NCI-H2107 treated with DMSO at 0.1 percent for 48 hours (cell line): ENCODE results near the gene NEDD4L.
"Not testable (repeated sequence)": the region's sequence is repeated elsewhere in the genome, so short reads cannot be mapped to it uniquely, and the experiment has no call there.

Experiments
- DNase-seq: peaks from one replicate; lab custom pipeline; 2025; ENCODE audit not compliant: unreplicated experiment; lab: John Stamatoyannopoulos, UW

Gene NEDD4L

GRCh38 chr18:58148954-58149471, 105.0 kb downstream of the NEDD4L start:
- DNase-seq: no peak

- no peak for DNase-seq
Measured at GRCh38 chr18:58150772-58151171, 106.7 kb downstream of the NEDD4L start.

GRCh38 chr18:58152216-58152615, 108.2 kb downstream of the NEDD4L start:
- no peak for DNase-seq

GRCh38 chr18:58152891-58153290, 108.9 kb downstream of the NEDD4L start:
- DNase-seq: no peak

- no peak for DNase-seq
Measured at GRCh38 chr18:58156516-58156915, 112.5 kb downstream of the NEDD4L start.

GRCh38 chr18:58157237-58157636, 113.2 kb downstream of the NEDD4L start:
- no peak for DNase-seq

- no peak for DNase-seq
Measured at GRCh38 chr18:58158008-58158407, 114.0 kb downstream of the NEDD4L start.

- no peak for DNase-seq
Measured at GRCh38 chr18:58158459-58158858, 114.4 kb downstream of the NEDD4L start.

- DNase-seq: no peak
Measured at GRCh38 chr18:58161659-58162058, 117.6 kb downstream of the NEDD4L start.

- DNase-seq: no peak
Measured at GRCh38 chr18:58162127-58162526, 118.1 kb downstream of the NEDD4L start.

GRCh38 chr18:58163004-58163590, 119.1 kb downstream of the NEDD4L start:
- no peak for DNase-seq

GRCh38 chr18:58166278-58166844, 122.3 kb downstream of the NEDD4L start:
- no peak for DNase-seq

- no peak for DNase-seq
Measured at GRCh38 chr18:58167073-58167472, 123.0 kb downstream of the NEDD4L start.

- no peak for DNase-seq
Measured at GRCh38 chr18:58168221-58168620, 124.2 kb downstream of the NEDD4L start.

GRCh38 chr18:58168993-58169392, 125.0 kb downstream of the NEDD4L start:
- DNase-seq: no peak

- no peak for DNase-seq
Measured at GRCh38 chr18:58169472-58169871, 125.4 kb downstream of the NEDD4L start.

GRCh38 chr18:58170036-58170435, 126.0 kb downstream of the NEDD4L start:
- DNase-seq: not testable (repeated sequence)

GRCh38 chr18:58172031-58172430, 128.0 kb downstream of the NEDD4L start:
- DNase-seq: no peak

- no peak for DNase-seq
Measured at GRCh38 chr18:58174285-58174684, 130.3 kb downstream of the NEDD4L start.

- DNase-seq: no peak
Measured at GRCh38 chr18:58175122-58175785, 131.2 kb downstream of the NEDD4L start.

- no peak for DNase-seq
Measured at GRCh38 chr18:58175786-58176176, 131.8 kb downstream of the NEDD4L start.

- no peak for DNase-seq
Measured at GRCh38 chr18:58177004-58177717, 133.1 kb downstream of the NEDD4L start.
